Skin epidermis (tissue), 12 donors: ENCODE results near the gene EIF1B.

Experiments used
- H3K27ac ChIP-seq, 21 experiments: fragments of 200-600 bp; sonication (generic) in 11 of 21; one replicate each; pipeline ENCODE4 v1.5.0; 2020; ENCODE audit warnings: mild to moderate bottlenecking in 3 of 21, inconsistent platforms in 2 of 21, moderate library complexity in 2 of 21
- H3K4me3 ChIP-seq, 7 experiments: fragments of 200-600 bp; sonication (generic) in 2 of 7; one replicate each; pipeline ENCODE4 v1.5.0; 2020; ENCODE audit warnings: inconsistent platforms in 2 of 7, mild to moderate bottlenecking in 2 of 7, moderate library complexity in 1 of 7

EIF1B gene

DNA sequence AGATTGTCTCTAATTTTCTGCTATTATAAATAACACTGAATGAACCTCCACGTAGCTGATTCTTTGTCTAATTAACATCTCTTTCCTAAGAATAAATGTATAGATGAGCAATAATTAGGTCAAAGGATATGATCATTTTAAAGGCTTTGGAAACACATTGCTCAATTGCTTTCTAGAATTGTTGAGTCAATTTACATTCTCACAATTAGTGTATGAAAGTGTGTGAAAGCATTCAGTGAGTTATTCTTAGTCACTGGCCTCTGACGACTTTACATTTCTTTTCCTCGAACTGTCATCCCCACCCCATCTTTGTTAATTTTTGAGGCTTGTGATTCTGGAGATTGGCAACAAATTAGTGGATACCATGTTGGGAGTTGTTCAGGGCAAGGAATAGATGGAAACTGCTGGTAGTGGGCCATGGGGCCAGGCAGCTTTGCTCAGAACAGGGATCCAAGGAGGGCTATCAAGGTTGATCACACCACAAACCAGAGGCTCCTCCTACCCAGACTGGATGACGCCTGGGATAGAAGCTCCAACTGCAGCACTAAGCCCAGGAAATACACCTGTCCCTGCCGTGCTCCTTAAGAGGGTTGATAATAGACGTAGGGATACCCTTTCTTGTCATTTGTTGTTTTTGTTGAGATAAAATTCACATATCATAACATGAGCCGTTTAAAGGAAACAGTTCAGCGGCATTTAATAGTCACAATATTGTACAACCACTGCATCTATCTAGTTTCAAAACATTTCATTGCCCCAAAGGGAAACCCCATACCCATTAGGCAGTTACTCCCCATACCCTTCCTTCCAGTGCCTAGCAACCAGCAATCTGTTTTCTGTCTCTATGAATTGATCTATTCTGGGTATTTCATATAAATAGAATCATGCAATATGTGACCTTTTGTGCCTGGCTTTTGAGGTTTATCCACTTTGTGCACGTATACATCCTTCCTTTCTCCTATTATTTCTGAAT, 27.9 kb downstream of the EIF1B start:
- H3K4me3 ChIP-seq: no peak overlapping the region
- no peak overlapping the region for H3K27ac ChIP-seq

DNA sequence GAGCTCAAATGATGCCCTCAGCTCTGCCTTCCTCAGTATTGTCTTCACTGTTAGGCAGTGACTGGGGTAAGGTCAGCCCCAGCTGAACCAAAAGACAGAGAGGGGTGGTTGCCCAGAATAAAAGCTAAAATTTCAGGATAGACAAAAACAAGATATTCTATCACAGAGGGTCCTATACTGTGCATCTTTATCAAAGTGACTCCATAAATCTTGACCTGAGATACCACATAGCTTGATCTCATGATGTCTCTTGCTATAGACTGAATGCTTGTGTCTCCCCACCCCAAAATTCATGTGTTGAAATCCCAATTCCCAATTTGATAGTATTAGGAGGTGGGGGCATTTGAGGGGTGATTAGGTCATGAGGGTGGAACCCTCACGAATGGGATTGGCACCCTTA, 30.4 kb downstream of the EIF1B start:
- H3K27ac ChIP-seq: no peak overlapping the region
- H3K4me3 ChIP-seq: no peak overlapping the region

DNA sequence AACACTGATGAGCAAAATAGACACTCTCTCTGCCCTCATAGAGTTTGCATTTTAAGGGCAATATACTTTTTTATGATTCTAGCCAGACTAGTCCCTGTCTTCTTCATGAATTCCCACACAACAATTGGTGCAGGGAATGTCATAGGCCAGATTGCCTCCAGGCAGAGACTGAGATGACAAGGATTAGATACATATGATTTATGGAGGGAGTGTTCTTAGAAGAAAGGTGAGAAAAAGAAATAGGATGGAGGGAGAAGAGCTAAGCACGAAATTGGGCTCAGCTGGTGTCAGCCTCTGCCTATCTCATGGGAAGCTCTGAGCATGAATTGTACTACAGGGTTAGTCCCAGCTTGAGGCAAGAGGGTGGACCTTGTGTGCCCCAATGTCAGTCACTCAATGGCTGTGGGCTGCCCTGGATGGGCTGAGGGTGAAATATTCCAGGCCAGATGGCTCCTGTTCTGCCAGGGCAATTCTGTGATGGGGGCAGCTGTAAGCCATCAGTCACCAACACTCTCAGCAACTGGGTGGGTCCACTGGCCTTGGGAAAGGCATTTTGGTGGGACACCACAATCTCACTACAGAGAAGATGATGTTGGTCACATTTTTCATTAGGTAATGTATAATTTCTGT, 31.1 kb downstream of the EIF1B start:
- H3K4me3 ChIP-seq: no peak overlapping the region
- H3K27ac ChIP-seq: no peak overlapping the region

DNA sequence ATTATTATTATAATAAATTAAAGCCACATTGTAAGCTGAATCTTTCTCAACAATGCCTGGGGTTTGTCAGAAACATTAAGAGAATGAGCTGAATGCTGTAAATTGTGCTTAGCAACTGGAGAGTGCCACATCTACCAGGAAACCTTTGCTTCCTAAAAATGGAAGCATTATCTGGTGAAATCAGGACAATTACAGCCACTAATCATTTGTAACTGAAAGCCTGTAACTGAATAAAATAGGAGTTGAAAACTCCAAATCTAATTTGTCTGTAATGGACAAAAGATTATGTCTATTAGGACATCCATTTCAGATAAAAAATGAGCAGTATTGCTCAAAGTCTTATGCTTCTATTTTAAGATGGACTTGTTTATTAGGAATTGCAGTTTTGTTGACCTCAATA, 32.2 kb downstream of the EIF1B start:
- no peak overlapping the region for H3K27ac ChIP-seq
- no peak overlapping the region for H3K4me3 ChIP-seq

DNA sequence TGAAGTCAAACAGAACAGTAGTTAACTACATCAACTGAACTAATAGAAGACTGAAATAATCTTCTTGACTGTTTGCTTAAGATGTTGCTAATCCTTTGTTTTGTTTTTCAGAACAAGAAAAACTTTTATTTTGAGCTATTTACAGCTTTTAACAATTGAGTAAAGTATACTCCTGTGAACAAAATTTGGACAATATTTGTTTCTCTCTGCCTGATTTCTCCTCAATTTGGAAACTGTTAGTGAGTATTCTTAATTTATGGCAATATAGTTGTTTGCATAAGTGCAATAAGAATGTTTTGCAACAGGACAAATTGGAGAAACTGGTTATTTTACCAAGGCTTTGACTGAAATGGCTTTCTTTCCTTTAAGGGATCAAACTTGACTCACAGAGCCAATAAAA, 41.0 kb downstream of the EIF1B start:
- no peak overlapping the region for H3K4me3 ChIP-seq
- H3K27ac ChIP-seq: no peak overlapping the region

DNA sequence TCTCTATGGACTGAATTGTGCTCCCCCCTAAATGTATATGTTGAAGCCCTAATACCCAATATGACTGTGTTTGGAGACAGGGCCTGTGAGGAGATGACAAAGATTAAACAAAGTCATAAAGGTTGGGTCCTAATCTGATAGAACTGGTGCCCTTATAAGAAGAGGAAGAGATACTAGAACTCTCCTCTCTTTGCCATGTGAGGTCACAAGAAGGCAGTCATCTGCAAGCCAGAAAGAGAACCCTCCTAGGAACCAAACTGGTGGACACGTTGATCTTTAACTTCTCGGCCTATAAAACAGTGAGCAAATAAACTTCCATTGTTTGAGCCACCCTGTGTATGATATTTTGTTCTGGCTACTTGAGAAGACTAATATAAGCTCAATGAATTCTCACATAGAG, 45.9 kb downstream of the EIF1B start:
- H3K4me3 ChIP-seq: no peak overlapping the region
- H3K27ac ChIP-seq: no peak overlapping the region

DNA sequence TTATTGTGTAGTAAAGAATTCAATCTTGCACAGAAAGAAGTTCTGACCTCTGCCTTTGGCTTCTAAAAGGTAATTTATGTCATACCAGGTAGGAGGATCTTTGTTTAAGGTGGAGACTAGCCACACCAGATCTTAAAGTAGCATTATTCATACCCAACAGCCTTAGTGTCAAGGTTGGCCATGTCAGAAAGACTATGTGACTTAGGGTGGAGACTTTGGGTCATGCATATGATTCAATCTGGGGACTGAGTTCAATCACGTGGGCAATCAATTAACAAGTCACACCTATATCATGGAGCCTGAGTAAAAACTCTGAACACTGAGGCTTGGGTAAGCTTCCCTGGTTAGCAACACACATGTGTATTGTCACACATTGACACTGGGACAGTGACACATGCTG, 48.9 kb downstream of the EIF1B start:
- H3K4me3 ChIP-seq: no peak overlapping the region
- H3K27ac ChIP-seq: no peak overlapping the region
